ENCODE results near the gene FIBIN. TPM values are rescaled to one million over a fixed set of nuclear protein-coding genes. Genes with fewer than 3 reads are reported as not detected.

Gene FIBIN
- total RNA-seq, 3 donors from 2014 or later = 0.84 to 21.3 (median 2.8) TPM

DNA sequence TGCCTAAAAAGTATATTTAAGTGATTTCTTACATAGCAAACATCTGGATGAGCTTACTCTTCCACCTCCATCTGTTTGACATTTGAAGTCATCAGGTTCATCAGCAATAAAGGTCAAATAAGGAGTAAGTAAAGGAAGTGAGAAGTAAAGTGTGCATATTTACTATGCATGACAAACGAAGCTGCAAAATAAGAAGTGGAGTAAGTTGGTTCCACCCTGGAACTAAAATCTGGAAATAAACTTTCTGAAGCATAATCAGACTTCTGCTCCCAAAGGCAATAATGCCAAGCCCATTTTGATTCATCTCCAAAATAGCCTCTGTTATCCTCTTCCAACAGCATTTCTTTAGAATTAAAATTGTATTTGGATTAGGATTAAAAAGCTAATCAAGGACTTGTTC lies 8.4 kb upstream of the FIBIN start:
- intact Hi-C loops (cut with DNase I, micrococcal nuclease) = no loop called here
- ATAC-seq (no peak), DNase-seq (no peak)
- Histone ChIP-seq H3K36me3 (ENCODE audit: low read depth) (no peaks in the 10 kb centered on the region), H3K4me1 (ENCODE audit: low read depth) (no peaks in the 10 kb centered on the region), H3K9me3 (no peaks in the 10 kb centered on the region), H3K4me3 (no peak overlapping the region)
- TF ChIP-seq, protein P1, sequence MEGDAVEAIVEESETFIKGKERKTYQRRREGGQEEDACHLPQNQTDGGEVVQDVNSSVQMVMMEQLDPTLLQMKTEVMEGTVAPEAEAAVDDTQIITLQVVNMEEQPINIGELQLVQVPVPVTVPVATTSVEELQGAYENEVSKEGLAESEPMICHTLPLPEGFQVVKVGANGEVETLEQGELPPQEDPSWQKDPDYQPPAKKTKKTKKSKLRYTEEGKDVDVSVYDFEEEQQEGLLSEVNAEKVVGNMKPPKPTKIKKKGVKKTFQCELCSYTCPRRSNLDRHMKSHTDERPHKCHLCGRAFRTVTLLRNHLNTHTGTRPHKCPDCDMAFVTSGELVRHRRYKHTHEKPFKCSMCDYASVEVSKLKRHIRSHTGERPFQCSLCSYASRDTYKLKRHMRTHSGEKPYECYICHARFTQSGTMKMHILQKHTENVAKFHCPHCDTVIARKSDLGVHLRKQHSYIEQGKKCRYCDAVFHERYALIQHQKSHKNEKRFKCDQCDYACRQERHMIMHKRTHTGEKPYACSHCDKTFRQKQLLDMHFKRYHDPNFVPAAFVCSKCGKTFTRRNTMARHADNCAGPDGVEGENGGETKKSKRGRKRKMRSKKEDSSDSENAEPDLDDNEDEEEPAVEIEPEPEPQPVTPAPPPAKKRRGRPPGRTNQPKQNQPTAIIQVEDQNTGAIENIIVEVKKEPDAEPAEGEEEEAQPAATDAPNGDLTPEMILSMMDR (IDR thresholded peaks at IDR 0.05) = no peak

DNA sequence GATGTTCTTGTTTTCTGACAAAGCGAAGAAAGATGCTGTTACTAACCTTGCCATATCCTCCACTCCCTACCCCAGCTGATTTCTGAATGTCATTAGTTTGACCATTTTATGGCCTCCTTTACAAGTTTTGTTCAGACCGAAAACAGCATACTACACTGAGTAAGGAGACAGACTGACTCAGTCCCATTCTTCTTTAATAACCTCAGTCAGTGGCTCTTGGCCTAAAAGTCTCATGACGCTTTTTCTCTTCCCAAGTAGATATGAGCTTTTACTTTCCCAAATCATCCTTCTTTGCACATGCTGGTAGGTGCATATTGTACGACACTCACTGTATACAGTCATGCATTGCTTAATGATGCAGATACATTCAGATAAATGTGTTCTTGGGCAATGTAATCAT lies 8.0 kb upstream of the FIBIN start:
- no peak for ATAC-seq
- Histone ChIP-seq H3K9me3 (no peaks in the 10 kb centered on the region), H3K4me3 (no peak overlapping the region), H3K4me1 (ENCODE audit: low read depth) (no peaks in the 10 kb centered on the region), H3K36me3 (ENCODE audit: low read depth) (no peaks in the 10 kb centered on the region)
- DNase-seq = no peak
- intact Hi-C loops (cut with DNase I, micrococcal nuclease) = no loop called here
- TF ChIP-seq, protein P1 (IDR thresholded peaks at IDR 0.05) = no peak

DNA sequence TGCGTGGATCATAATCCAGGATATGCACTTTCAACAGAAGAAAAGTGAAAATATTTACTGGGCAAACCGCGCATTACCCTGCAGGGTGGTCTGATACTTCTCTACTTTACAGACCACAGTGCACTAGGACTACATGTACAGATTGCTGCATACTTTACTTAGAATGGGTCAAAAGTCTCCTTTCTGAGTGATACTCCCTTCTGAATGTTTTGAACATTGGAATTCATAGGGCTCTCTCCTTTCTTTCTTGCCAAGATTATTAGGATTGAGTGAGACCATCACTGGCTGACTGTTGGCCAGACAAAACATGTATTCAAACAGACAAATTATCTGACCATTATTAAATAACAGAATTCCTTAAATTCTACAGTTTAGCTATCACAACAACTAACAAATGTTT lies 6.6 kb upstream of the FIBIN start:
- TF ChIP-seq, protein P1 (IDR thresholded peaks at IDR 0.05) = no peak
- ATAC-seq = no peak
- no peak for DNase-seq
- Histone ChIP-seq H3K4me3 (no peak overlapping the region), H3K36me3 (ENCODE audit: low read depth) (no peaks in the 10 kb centered on the region), H3K9me3 (no peaks in the 10 kb centered on the region), H3K4me1 (ENCODE audit: low read depth) (no peaks in the 10 kb centered on the region)
- intact Hi-C loops (cut with DNase I, micrococcal nuclease) = no loop called here

DNA sequence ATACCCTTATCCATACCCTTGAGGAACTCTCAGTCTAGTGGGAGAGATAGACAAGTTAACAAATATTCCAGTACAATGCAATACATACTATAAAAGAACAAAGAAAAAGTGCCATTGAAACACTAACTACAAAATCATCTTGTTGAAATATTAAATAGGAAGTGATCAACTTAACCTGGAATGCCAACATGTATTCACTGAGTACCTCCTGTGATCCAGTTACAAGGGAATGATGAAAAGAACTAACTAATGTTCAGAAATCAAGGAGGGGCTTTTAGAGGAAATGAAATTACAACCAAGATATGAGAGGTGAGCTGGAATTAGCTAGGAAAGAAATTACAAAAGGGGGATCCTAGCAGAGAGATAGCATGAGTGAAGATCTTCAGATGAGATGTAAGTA lies 6.2 kb upstream of the FIBIN start:
- no peaks in the 10 kb centered on the region for H3K4me1 ChIP-seq (ENCODE audit: low read depth)
- H3K36me3 ChIP-seq (ENCODE audit: low read depth) = no peaks in the 10 kb centered on the region
- ATAC-seq = no peak
- no peak for DNase-seq
- no peaks in the 10 kb centered on the region for H3K9me3 ChIP-seq
- intact Hi-C loops (cut with DNase I, micrococcal nuclease) = no loop called here
- TF ChIP-seq, protein P1 (IDR thresholded peaks at IDR 0.05) = no peak
- no peak overlapping the region for H3K4me3 ChIP-seq

DNA sequence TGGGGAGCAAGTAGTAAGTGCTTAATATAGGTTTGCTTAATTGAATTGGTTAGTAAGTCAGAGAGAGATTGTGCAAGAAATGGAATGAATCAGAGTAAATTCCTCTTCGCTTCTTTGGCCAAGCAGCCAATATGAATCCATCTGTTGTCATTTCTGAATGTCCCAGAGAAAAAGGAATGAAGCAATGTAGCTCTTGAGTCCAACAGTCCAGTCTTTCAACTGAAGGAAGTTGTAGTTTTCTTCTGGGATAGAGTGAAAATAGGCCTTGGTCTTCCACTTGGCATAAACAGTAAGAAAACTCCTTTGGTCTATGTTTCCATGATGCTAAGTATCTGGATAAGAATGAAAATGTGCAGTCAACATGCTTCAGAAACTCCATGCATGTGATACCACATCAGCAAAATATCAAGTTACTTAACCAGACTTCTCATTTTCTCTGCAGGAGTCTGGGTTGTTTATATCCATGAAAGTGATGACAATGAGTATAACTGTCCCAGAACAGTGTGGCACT lies 1.8 kb upstream of the FIBIN start:
- intact Hi-C loops (cut with DNase I, micrococcal nuclease) = no loop called here
- Histone ChIP-seq H3K4me1 (ENCODE audit: low read depth) (no peaks in the 10 kb centered on the region), H3K9me3 (no peaks in the 10 kb centered on the region), H3K4me3 (no peak overlapping the region), H3K36me3 (ENCODE audit: low read depth) (no peaks in the 10 kb centered on the region)
- ATAC-seq (peak; percentile 28), DNase-seq (no peak)
- TF ChIP-seq, protein P1 (IDR thresholded peaks at IDR 0.05) = no peak

DNA sequence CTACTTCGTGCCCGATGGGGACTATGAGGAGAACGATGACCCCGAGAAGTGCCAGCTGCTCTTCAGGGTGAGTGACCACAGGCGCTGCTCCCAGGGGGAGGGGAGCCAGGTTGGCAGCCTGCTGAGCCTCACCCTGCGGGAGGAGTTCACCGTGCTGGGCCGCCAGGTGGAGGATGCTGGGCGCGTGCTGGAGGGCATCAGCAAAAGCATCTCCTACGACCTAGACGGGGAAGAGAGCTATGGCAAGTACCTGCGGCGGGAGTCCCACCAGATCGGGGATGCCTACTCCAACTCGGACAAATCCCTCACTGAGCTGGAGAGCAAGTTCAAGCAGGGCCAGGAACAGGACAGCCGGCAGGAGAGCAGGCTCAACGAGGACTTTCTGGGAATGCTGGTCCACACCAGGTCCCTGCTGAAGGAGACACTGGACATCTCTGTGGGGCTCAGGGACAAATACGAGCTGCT lies 751 bp downstream of the FIBIN start:
- ATAC-seq (no peak), DNase-seq (peak in 2 of 3 donors; percentile 21 to 39)
- TF ChIP-seq, protein P1 (IDR thresholded peaks at IDR 0.05) = no peak
- Histone ChIP-seq H3K4me3 (no peak overlapping the region), H3K4me1 (ENCODE audit: low read depth) (no peaks in the 10 kb centered on the region), H3K36me3 (ENCODE audit: low read depth) (no peaks in the 10 kb centered on the region), H3K9me3 (no peaks in the 10 kb centered on the region)
- intact Hi-C loops (cut with DNase I, micrococcal nuclease) = no loop called here
